H1 (cell line): Measurements from ENCODE around the gene SH3RF3. TPM values are rescaled to one million over a fixed set of nuclear protein-coding genes. Genes with fewer than 3 reads are reported as not detected.

Experiments used
- CTCF ChIA-PET: fragments of 300-600 bp; sonication (Branson Sonifier 250); formaldehyde crosslinking; loops from one replicate; lab custom pipeline; 2021; ENCODE audit not compliant: partially characterized antibody; lab: Charles Lee
- POLR2A ChIA-PET: fragments of 300-600 bp; sonication (Branson Sonifier 250); formaldehyde crosslinking; loops from one replicate; lab custom pipeline; 2021; ENCODE audit warnings: inconsistent platforms; ENCODE audit not compliant: partially characterized antibody; lab: Charles Lee
- DNase-seq, 2 experiments: peaks; one replicate each; pipeline versions ENCODE4 v3.0.0 to v3.0.0-alpha.2; 2010 to 2022; ENCODE audit warnings: low spot score in 2 of 2, low read depth in 1 of 2, mixed read lengths in 1 of 2
- FAIRE-seq: peaks from 2 replicates; lab custom pipeline; 2011; peaks lifted over from hg19 to GRCh38; lab: Jason Lieb, UNC
- H2AFZ ChIP-seq: 2 replicates; pipeline ENCODE4 v1.8.1; 2012; ENCODE audit warnings: low read length, inconsistent platforms
- H2AK5ac ChIP-seq: 2 replicates; pipeline ENCODE4 v1.6.1; 2013; ENCODE audit warnings: low read depth, low read length
- H2BK120ac ChIP-seq: replicated peaks from 2 replicates; pipeline ENCODE3; 2013; ENCODE audit warnings: low read depth, low read length, inconsistent platforms
- H2BK12ac ChIP-seq: 2 replicates; pipeline ENCODE4 v1.6.1; 2013; ENCODE audit warnings: low read depth, low read length
- H2BK15ac ChIP-seq: 2 replicates; pipeline ENCODE4 v1.6.1; 2013; ENCODE audit warnings: low read length
- H2BK20ac ChIP-seq: 2 replicates; pipeline ENCODE4 v1.6.1; 2013; ENCODE audit warnings: low read length
- H2BK5ac ChIP-seq: 2 replicates; pipeline ENCODE4 v1.6.1; 2013; ENCODE audit warnings: low read depth, low read length
- H3K14ac ChIP-seq: 2 replicates; pipeline ENCODE4 v1.6.1; 2013; ENCODE audit warnings: inconsistent platforms; ENCODE audit not compliant: insufficient read length
- H3K18ac ChIP-seq: 2 replicates; pipeline ENCODE4 v1.6.1; 2013; ENCODE audit warnings: low read length; ENCODE audit errors: extremely low read depth
- H3K23ac ChIP-seq: 2 replicates; pipeline ENCODE4 v1.6.1; 2013; ENCODE audit warnings: inconsistent platforms; ENCODE audit not compliant: insufficient read length
- H3K23me2 ChIP-seq: 2 replicates; pipeline ENCODE4 v1.6.1; 2013; ENCODE audit warnings: low read depth, low read length
- H3K27ac ChIP-seq: 2 replicates; pipeline ENCODE4 v1.6.1; 2011; ENCODE audit warnings: low read depth, low read length, inconsistent platforms
- H3K27me3 ChIP-seq, 4 experiments: replicated peaks in 1 of 4; 1 replicate in 1 of 4; 2 replicates in 3 of 4; pipeline versions ENCODE4 v1.6.1 to v1.8.1; 2011 to 2013; ENCODE audit warnings: low read length in 3 of 4, mild to moderate bottlenecking in 3 of 4, inconsistent platforms in 2 of 4, mixed read lengths in 2 of 4, moderate library complexity in 1 of 4; ENCODE audit not compliant: control insufficient read depth in 3 of 4, insufficient read depth in 3 of 4; ENCODE audit errors: extremely low read depth in 1 of 4
- H3K36me3 ChIP-seq, 4 experiments: 2 replicates each; pipeline versions ENCODE4 v1.6.1 to v1.8.1; 2011 to 2013; ENCODE audit warnings: mild to moderate bottlenecking in 4 of 4, low read length in 3 of 4, moderate library complexity in 2 of 4, control low read depth in 1 of 4, inconsistent platforms in 1 of 4; ENCODE audit not compliant: insufficient read depth in 4 of 4, control insufficient read depth in 2 of 4
- H3K4ac ChIP-seq: replicated peaks from 2 replicates; pipeline ENCODE3; 2013; ENCODE audit warnings: low read length, low read depth, mixed read lengths, inconsistent platforms; ENCODE audit not compliant: insufficient read length
- H3K4me1 ChIP-seq, 4 experiments: replicated peaks in 1 of 4; 1 replicate in 1 of 4; 2 replicates in 3 of 4; pipeline versions ENCODE4 v1.6.1 to v1.8.1; 2011 to 2013; ENCODE audit warnings: low read length in 3 of 4, inconsistent platforms in 2 of 4, mixed read lengths in 1 of 4; ENCODE audit not compliant: insufficient read depth in 4 of 4, control insufficient read depth in 3 of 4
- H3K4me2 ChIP-seq, 2 experiments: 2 replicates each; pipeline versions ENCODE4 v1.6.1 to v1.8.1; 2011 to 2013; ENCODE audit warnings: low read depth in 2 of 2, low read length in 2 of 2, control low read depth in 1 of 2, inconsistent platforms in 1 of 2, mild to moderate bottlenecking in 1 of 2; ENCODE audit not compliant: insufficient read depth in 1 of 2
- H3K4me3 ChIP-seq, 4 experiments: fragments of 200-600, 300-600 bp in 1 of 4; sonication (generic), shearing (Covaris generic), sonication (Bioruptor Twin) in 1 of 4; 2 replicates each; pipeline versions ENCODE4 v1.5.1 to v1.8.1; 2011 to 2016; ENCODE audit warnings: low read length in 4 of 4, low read depth in 3 of 4, control low read depth in 2 of 4, inconsistent platforms in 2 of 4, mild to moderate bottlenecking in 2 of 4, mixed read lengths in 1 of 4, moderate library complexity in 1 of 4; ENCODE audit not compliant: insufficient read depth in 2 of 4; ENCODE audit errors: extremely low read depth in 1 of 4
- H3K56ac ChIP-seq: replicated peaks from 2 replicates; pipeline ENCODE3; 2013; ENCODE audit warnings: low read depth, mild to moderate bottlenecking, mixed read lengths, low read length, inconsistent platforms; ENCODE audit not compliant: insufficient read length
- H3K79me1 ChIP-seq: 2 replicates; pipeline ENCODE4 v1.6.1; 2013; ENCODE audit warnings: low read depth, low read length, control low read depth
- H3K79me2 ChIP-seq, 2 experiments: 2 replicates each; pipeline versions ENCODE4 v1.6.1 to v1.8.1; 2012 to 2013; ENCODE audit warnings: low read length in 2 of 2, mild to moderate bottlenecking in 2 of 2, inconsistent platforms in 1 of 2; ENCODE audit not compliant: insufficient read depth in 2 of 2, control insufficient read depth in 1 of 2
- H3K9ac ChIP-seq, 4 experiments: replicated peaks in 1 of 4; 1 replicate in 1 of 4; 2 replicates in 3 of 4; pipeline versions ENCODE4 v1.6.1 to v1.8.1; 2011 to 2013; ENCODE audit warnings: low read depth in 3 of 4, low read length in 3 of 4, control low read depth in 2 of 4, mild to moderate bottlenecking in 2 of 4, moderate library complexity in 2 of 4, inconsistent platforms in 1 of 4; ENCODE audit errors: extremely low read depth in 1 of 4
- H3K9me3 ChIP-seq, 2 experiments: 2 replicates each; pipeline versions ENCODE4 v1.6.1 to v1.8.1; 2012 to 2013; ENCODE audit warnings: mild to moderate bottlenecking in 2 of 2, moderate library complexity in 2 of 2, control low read depth in 1 of 2, inconsistent platforms in 1 of 2, low read depth in 1 of 2, low read length in 1 of 2, mixed read lengths in 1 of 2; ENCODE audit not compliant: insufficient read depth in 2 of 2
- H4K20me1 ChIP-seq, 2 experiments: replicated peaks in 1 of 2; 2 replicates each; pipeline versions ENCODE3 to v1.8.1; 2011 to 2013; ENCODE audit warnings: inconsistent platforms in 2 of 2, low read length in 2 of 2, mild to moderate bottlenecking in 1 of 2; ENCODE audit not compliant: insufficient read depth in 2 of 2, control insufficient read depth in 1 of 2
- H4K5ac ChIP-seq: 2 replicates; pipeline ENCODE4 v1.6.1; 2013; ENCODE audit warnings: low read length, low read depth, mixed read lengths, inconsistent platforms; ENCODE audit not compliant: insufficient read length
- H4K8ac ChIP-seq: 2 replicates; pipeline ENCODE4 v1.8.0; 2013; ENCODE audit warnings: mild to moderate bottlenecking, moderate library complexity, low read length, inconsistent platforms; ENCODE audit not compliant: insufficient read depth; ENCODE audit errors: extremely low read depth
- H4K91ac ChIP-seq: replicated peaks from 2 replicates; pipeline ENCODE3; 2013; ENCODE audit warnings: low read length, mixed read lengths, inconsistent platforms; ENCODE audit not compliant: insufficient read length
- CTBP2 ChIP-seq: IDR thresholded peaks from 2 replicates; pipeline ENCODE4 v1.7.0; 2011; ENCODE audit warnings: borderline replicate concordance, mild to moderate bottlenecking, moderate library complexity, mixed read lengths, low read length; ENCODE audit not compliant: insufficient read depth, insufficient read length
- KDM1A ChIP-seq: fragments of 200-600, 300-600 bp; sonication (generic); IDR thresholded peaks from 2 replicates; pipeline ENCODE4 v1.7.1; 2016; ENCODE audit warnings: mild to moderate bottlenecking, low read length, borderline replicate concordance
- MAFK ChIP-seq: IDR thresholded peaks from 2 replicates; pipeline ENCODE4 v1.6.1; 2012; ENCODE audit warnings: low read depth, mild to moderate bottlenecking, improper control_type of control experiment, low read length
- MAX ChIP-seq: IDR thresholded peaks from 2 replicates; pipeline ENCODE4 v1.6.1; 2012; ENCODE audit warnings: inconsistent platforms
- NANOG ChIP-seq: IDR thresholded peaks from 2 replicates; pipeline ENCODE4 v1.6.1; 2011; ENCODE audit warnings: low read length, low read depth, mild to moderate bottlenecking, inconsistent platforms; ENCODE audit not compliant: insufficient read depth, poor library complexity, severe bottlenecking
- SP1 ChIP-seq: IDR thresholded peaks from 2 replicates; pipeline ENCODE4 v1.6.1; 2011; ENCODE audit warnings: low read depth, low read length
- TCF12 ChIP-seq: IDR thresholded peaks from 2 replicates; pipeline ENCODE4 v1.6.1; 2011; ENCODE audit warnings: low read depth, mild to moderate bottlenecking, low read length
- WGBS, 2 experiments: shearing (Covaris generic) in 1 of 2; methylation state at CpG; one replicate each; pipeline versions ENCODE4 v1.1.6 to v1.1.7; 2013 to 2015; ENCODE audit warnings: low lambda C conversion rate in 2 of 2, mixed read lengths in 2 of 2, inconsistent platforms in 1 of 2, low coverage in 1 of 2, missing lambda C conversion rate in 1 of 2; ENCODE audit not compliant: insufficient replicate concordance in 2 of 2, insufficient coverage in 1 of 2, insufficient read length in 1 of 2; ENCODE audit errors: extremely low coverage in 1 of 2, missing lambda C conversion rate in 1 of 2; 5-methylcytosine and 5-hydroxymethylcytosine counted together
- polyA plus RNA-seq, 7 experiments: library from polyadenylated mRNA; depleted of rRNA in 3 of 7; stranded (reverse) in 5 of 7; unstranded in 2 of 7; fragments of >200 nt in 5 of 7; fragments of 200-250 nt in 2 of 7; gene quantifications; 1 replicate in 5 of 7; 2 replicates in 1 of 7; 4 replicates in 1 of 7; pipeline versions ENCODE4 v1.2.1 to v1.2.3, GENCODE V29; 2011 to 2013; ENCODE audit warnings: missing spikeins in 2 of 7, mixed read lengths in 2 of 7
- total RNA-seq: library from RNA; stranded (reverse); fragmentation: NEBNext Ultra II Directional; extraction: Animal tissue kit (Norgen Biotek cat#: 25700); gene quantifications from 2 replicates; pipeline ENCODE4 v1.2.1, GENCODE V29; 2021

SH3RF3 gene
- total and polyA plus RNA-seq, 2 of the 8 experiments (the other 6 are each of a cell fraction or from before 2014, with no cell fraction given) = 0.11 to 0.65 TPM

DNA sequence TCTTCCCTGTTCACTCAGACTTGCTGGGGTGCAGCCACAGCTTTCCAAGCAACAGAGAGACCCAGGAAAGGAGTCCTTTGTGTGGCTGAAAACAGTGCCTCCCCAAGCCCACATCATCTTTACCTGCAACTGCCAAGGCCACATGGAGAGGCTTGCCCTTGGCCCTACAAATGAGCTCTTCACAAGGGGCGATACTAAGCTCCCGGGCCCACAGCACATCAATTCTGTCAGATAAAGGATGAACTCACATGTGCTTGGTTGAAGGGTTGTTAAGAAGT, 42.3 kb upstream of the SH3RF3 start:
- CTCF ChIA-PET = interaction anchor here (1.5 kb wide), 1 partner anchor 10 kb away, joined by 3 read pairs; no protein-coding TSS in a partner anchor
- Histone ChIP-seq H4K20me1 (no peaks in the 10 kb centered on the region), H3K27me3 (no peaks in the 10 kb centered on the region), H2AK5ac (no peak overlapping the region), H4K8ac (no peak overlapping the region), H3K36me3 (no peaks in the 10 kb centered on the region), H3K4me3 (no peak overlapping the region), H3K23ac (no peak overlapping the region), H3K9ac (no peak overlapping the region), H3K56ac (no peak overlapping the region), H3K27ac (no peak overlapping the region), H4K5ac (no peak overlapping the region), H3K14ac (no peak overlapping the region), H3K79me2 (no peaks in the 10 kb centered on the region), H3K79me1 (no peaks in the 10 kb centered on the region), H2BK20ac (no peak overlapping the region), H3K4me2 (no peak overlapping the region), H4K91ac (no peak overlapping the region), H3K4ac (no peak overlapping the region), H3K4me1 (no peaks in the 10 kb centered on the region), H3K18ac (no peak overlapping the region), H2BK120ac (no peak overlapping the region), H3K23me2 (no peaks in the 10 kb centered on the region), H2AFZ (no peak overlapping the region), H2BK12ac (no peak overlapping the region), H3K9me3 (peaks cover 0 to 3% of the 10 kb centered on the region in 2 experiments; a peak in 1 of 4 replicates), H2BK5ac (no peak overlapping the region), H2BK15ac (no peak overlapping the region)
- POLR2A ChIA-PET = no interaction called here
- FAIRE-seq (no peak), DNase-seq (no peak)
- WGBS, 2 experiments = 83% methylated on average over 2 of the region's 2 CpGs; no CpG with 5 or more reads in 1 of the 2 experiments
- no peak for TF ChIP-seq NANOG
- TF ChIP-seq TCF12 = no peak
- no peak for TF ChIP-seq MAFK
- TF ChIP-seq SP1 = no peak
- TF ChIP-seq KDM1A = no peak
- no peak for TF ChIP-seq MAX
- no peak for TF ChIP-seq CTBP2
